GM12865 (cell line): ENCODE data around the gene DDX51.

Experiments used
- DNase-seq: peaks from one replicate; pipeline ENCODE4 v3.0.0; 2010; ENCODE audit warnings: low read depth
- H3K4me3 ChIP-seq: 2 replicates; pipeline ENCODE4 v1.5.1; 2011; ENCODE audit warnings: mild to moderate bottlenecking, low read depth, low read length, control low read depth
- TF ChIP-seq, protein P1 (sequence below): IDR thresholded peaks from 2 replicates; pipeline ENCODE4 v1.5.1; 2011; ENCODE audit warnings: low read length, control low read depth, low read depth, inconsistent platforms; ENCODE audit not compliant: insufficient read depth; ENCODE audit errors: missing control alignments

DDX51 gene

DNA sequence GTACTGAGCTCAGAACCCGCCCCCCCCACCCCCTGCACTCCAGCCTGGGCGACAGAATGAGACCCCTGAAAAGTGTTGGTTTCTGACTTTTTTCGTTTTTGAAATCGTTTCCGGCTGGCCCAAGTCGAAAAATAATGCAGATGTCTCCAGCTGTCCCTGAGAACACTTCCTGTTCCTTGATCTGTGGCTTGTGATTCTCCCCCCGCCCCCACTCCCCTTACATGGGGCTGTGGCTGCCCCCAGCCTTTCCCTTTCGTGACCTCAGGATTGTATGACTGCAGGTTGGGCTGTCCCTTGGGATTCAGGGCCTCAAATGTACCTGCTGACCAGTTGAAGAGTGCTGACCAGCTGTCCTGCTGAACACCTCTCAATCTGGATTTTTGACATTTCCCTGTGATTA is 34.2 kb upstream of the DDX51 start:
- no peak overlapping the region for H3K4me3 ChIP-seq
- TF ChIP-seq, protein P1, sequence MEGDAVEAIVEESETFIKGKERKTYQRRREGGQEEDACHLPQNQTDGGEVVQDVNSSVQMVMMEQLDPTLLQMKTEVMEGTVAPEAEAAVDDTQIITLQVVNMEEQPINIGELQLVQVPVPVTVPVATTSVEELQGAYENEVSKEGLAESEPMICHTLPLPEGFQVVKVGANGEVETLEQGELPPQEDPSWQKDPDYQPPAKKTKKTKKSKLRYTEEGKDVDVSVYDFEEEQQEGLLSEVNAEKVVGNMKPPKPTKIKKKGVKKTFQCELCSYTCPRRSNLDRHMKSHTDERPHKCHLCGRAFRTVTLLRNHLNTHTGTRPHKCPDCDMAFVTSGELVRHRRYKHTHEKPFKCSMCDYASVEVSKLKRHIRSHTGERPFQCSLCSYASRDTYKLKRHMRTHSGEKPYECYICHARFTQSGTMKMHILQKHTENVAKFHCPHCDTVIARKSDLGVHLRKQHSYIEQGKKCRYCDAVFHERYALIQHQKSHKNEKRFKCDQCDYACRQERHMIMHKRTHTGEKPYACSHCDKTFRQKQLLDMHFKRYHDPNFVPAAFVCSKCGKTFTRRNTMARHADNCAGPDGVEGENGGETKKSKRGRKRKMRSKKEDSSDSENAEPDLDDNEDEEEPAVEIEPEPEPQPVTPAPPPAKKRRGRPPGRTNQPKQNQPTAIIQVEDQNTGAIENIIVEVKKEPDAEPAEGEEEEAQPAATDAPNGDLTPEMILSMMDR, result no peak
- DNase-seq, result peak; percentile 60

DNA sequence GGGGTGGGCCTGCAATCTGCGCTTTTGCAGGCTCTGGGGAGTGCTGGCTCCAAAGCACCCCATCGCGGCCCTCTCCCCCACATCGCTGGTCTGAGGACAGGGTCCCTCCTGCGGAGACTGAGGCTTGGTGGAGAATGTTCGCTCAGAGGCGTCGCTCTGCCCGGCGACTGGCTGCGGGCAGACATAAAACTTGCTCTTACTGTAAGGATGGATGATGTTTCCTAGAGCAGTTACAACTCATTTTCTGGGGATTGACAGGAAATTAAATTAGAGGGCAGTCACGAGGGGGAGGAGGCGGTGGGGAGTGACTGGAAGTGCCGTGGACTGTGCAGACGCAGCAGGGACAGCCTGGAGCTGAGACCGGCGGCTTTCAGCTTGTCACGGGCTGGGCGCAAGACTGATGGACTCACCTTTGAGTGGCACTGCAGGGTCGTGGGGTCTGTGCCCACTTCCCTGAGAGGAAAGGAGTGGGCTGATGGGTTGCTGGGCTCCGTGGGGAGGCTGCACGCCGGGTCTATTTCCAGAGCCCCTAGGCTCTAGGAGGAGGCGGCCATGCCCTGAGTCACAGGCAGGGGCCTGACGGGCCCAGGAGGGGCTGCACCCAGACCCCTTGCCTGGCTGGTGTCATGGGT is 32.9 kb upstream of the DDX51 start:
- TF ChIP-seq, protein P1, result no peak
- DNase-seq, result no peak
- no peak overlapping the region for H3K4me3 ChIP-seq

DNA sequence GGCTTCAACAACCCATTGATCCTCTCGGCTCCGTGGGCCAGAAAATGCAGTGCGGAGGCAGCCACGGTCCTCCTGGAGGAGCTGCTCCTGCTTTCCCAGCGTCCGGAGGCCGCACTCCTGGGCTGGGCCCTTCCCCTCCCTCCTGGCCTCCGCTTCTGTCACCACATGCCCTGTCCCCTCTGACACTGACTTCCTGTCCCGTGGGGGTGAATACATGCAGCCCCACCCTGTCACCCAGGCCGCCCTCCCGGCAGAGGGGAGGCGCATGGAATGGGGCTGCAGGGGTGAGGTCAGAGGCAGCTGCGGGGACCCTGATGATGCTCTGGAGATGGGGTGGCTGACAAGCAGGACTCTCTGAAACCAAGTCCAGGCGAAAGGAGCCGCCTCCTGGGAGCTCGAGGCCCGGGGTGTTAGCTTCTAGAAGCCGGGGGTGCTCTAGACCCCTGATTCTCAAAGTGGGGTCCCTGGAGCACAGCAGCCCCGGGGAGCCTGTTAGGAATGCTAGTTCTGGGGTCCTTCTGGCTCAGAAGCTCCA is 32.3 kb upstream of the DDX51 start:
- TF ChIP-seq, protein P1, result no peak
- no peak for DNase-seq
- H3K4me3 ChIP-seq, result no peak overlapping the region

DNA sequence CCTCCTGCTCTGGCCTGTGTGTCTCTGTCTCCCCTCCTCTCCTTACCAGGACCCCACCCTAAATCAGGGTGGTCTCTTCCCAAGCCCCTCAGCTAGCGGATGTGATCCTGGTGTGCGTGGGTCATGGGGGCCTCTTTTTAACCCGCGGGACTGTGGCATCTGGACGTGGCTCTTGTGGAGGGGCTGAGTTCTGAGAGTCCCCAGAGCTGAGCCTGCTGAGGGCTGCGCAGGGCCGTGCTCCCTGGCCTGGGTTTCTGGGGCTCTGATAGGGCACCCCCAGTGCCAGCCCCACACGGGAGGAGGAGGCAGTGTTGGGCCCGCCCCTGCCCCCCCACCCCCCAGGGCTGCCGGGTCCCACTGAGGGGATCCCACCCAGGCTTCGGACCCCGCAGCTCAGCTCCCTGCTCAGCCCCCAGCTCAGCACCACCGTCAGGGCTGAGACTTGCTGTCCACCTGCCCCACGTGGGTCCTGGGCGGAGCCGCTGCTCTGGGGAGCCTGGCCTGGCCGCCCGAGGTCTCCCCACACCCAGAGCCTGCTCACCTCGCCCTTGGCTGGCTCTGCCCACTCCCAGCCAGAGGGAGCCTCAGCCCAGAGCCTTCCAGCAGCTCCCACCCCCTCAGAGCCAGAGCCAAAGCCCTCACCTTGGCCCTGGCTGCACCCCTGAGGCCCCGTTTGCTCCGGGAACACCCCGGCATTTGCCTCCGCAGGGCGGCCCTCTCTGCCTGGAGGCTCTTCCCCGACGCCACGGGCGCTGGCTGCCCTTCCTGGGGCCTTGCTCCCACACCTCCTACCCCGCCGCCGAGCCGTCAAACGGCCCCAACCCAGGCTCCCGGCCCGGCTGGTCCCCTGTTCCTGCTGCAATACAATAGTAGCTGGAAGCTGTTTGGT is 31.6 kb upstream of the DDX51 start:
- H3K4me3 ChIP-seq, result no peak overlapping the region
- TF ChIP-seq, protein P1, result no peak
- no peak for DNase-seq

GRCh38 chr12:132174839-132175490 is 30.8 kb upstream of the DDX51 start:
- TF ChIP-seq, protein P1, result no peak
- H3K4me3 ChIP-seq, result no peak overlapping the region
- no peak for DNase-seq

DNA sequence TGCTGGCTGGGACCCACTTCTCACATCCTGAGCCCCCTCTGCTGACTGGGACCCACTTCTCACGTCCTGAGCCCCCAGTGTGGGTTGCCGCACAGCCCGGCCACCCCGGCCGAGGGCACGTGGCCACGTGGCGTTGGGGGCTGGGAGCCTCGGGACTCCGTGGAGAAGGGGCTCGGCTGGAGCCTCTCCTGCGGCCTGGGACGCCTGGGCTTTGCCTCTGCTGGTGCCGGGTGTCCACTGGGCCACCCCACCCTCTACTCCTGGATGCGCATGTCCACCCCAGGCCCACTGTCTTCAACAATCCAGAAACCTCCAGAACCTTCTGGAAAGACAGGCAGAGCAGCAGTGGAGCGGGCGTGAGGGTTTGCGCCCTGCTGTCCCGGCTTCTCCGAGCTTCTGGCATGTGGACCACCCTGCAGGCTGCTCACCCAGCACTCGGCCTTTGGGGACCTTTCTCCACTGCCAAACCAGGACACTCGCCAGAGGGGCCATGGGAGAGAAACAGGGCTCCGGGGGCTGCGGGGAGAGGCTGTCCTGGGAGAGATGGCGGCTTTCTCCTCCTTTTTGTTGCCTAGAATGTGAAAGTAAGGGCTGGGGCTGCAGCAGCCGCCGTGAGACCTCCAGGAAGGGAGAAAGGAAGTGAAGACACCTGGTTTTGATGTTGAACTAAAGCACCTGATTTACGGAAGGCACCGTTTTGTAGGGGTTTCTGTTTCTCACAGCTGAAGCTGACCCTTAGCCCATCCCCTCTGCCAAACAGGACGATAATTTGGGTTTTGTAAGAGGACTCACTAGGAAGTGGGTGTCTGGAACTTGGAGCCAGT is 30.1 kb upstream of the DDX51 start:
- H3K4me3 ChIP-seq, result no peak overlapping the region
- peak; percentile 27 for DNase-seq
- TF ChIP-seq, protein P1, result no peak
